Measurements from ENCODE around the gene HLTF. TPM values are rescaled to one million over a fixed set of nuclear protein-coding genes. Genes with fewer than 3 reads are reported as not detected.

HLTF gene
- total RNA-seq, 2 experiments from 2014 or later = 3.3 to 3.6 TPM

GRCh38 chr3:149037684-149038083 is 48.6 kb downstream of the HLTF start:
- Histone ChIP-seq H3K27ac (ENCODE audit: low read depth in 1 of 2, low read length in 2 of 2) (no peak overlapping the region), H3K36me3 (ENCODE audit: insufficient read depth, low read length) (peaks cover 19% of the 10 kb centered on the region), H3K4me1 (ENCODE audit: insufficient read depth, low read length) (no peaks in the 10 kb centered on the region), H3K4me3 (ENCODE audit: low read length) (no peak overlapping the region), H3K27me3 (ENCODE audit: control insufficient read depth in 1 of 2, insufficient read depth in 2 of 2, low read length in 2 of 2) (no peaks in the 10 kb centered on the region), H3K9me3 (ENCODE audit: control insufficient read depth in 1 of 2, insufficient read depth in 1 of 2, low read length in 2 of 2) (no peaks in the 10 kb centered on the region)
- POLR2A ChIA-PET = no interaction called here
- CTCF ChIA-PET = no interaction called here
- no peak for DNase-seq
- no peaks in the 10 kb centered on the region for H3K9me3 Mint-ChIP-seq
- H3K27ac Mint-ChIP-seq = no peak overlapping the region
- TF ChIP-seq CTCF (IDR thresholded peaks at IDR 0.05) = no peak
- H3K27me3 Mint-ChIP-seq = no peaks in the 10 kb centered on the region
- ATAC-seq (ENCODE audit: poor library complexity) = no peak
- H3K4me1 Mint-ChIP-seq (ENCODE audit: low read depth) = peaks cover 6% of the 10 kb centered on the region
- no peak overlapping the region for H3K4me3 Mint-ChIP-seq
- peaks cover 51% of the 10 kb centered on the region for H3K36me3 Mint-ChIP-seq (ENCODE audit: low read depth)
- intact Hi-C loops (cut with DNase I, micrococcal nuclease) = no loop called here

GRCh38 chr3:149031096-149031495 is 55.2 kb downstream of the HLTF start:
- CTCF ChIA-PET = no interaction called here
- Mint-ChIP-seq H3K4me1 (ENCODE audit: low read depth) (no peaks in the 10 kb centered on the region), H3K4me3 (no peak overlapping the region), H3K36me3 (ENCODE audit: low read depth) (peaks cover 67% of the 10 kb centered on the region), H3K27me3 (no peaks in the 10 kb centered on the region), H3K9me3 (no peaks in the 10 kb centered on the region), H3K27ac (no peak overlapping the region)
- POLR2A ChIA-PET = no interaction called here
- no peak for TF ChIP-seq CTCF (IDR thresholded peaks at IDR 0.05)
- no peaks in the 10 kb centered on the region for H3K4me1 ChIP-seq (ENCODE audit: insufficient read depth, low read length)
- H3K9me3 ChIP-seq (ENCODE audit: control insufficient read depth in 1 of 2, insufficient read depth in 1 of 2, low read length in 2 of 2) = no peaks in the 10 kb centered on the region
- ATAC-seq (ENCODE audit: poor library complexity) (no peak), DNase-seq (no peak)
- H3K27me3 ChIP-seq (ENCODE audit: control insufficient read depth in 1 of 2, insufficient read depth in 2 of 2, low read length in 2 of 2) = no peaks in the 10 kb centered on the region
- intact Hi-C loops (cut with DNase I, micrococcal nuclease) = no loop called here
- no peak overlapping the region for H3K27ac ChIP-seq (ENCODE audit: low read depth in 1 of 2, low read length in 2 of 2)
- H3K36me3 ChIP-seq (ENCODE audit: insufficient read depth, low read length) = peaks cover 34% of the 10 kb centered on the region
- H3K4me3 ChIP-seq (ENCODE audit: low read length) = no peak overlapping the region

GRCh38 chr3:149026718-149027117 is 59.6 kb downstream of the HLTF start:
- H3K27ac ChIP-seq (ENCODE audit: low read depth in 1 of 2, low read length in 2 of 2) = no peak overlapping the region
- Mint-ChIP-seq H3K4me1 (ENCODE audit: low read depth) (no peaks in the 10 kb centered on the region), H3K27ac (peak overlapping the region; percentile 26), H3K4me3 (no peak overlapping the region), H3K9me3 (no peaks in the 10 kb centered on the region), H3K27me3 (no peaks in the 10 kb centered on the region), H3K36me3 (ENCODE audit: low read depth) (peaks cover 87% of the 10 kb centered on the region)
- ATAC-seq (ENCODE audit: poor library complexity) (no peak), DNase-seq (no peak)
- H3K36me3 ChIP-seq (ENCODE audit: insufficient read depth, low read length) = peaks cover 60% of the 10 kb centered on the region
- no peaks in the 10 kb centered on the region for H3K9me3 ChIP-seq (ENCODE audit: control insufficient read depth in 1 of 2, insufficient read depth in 1 of 2, low read length in 2 of 2)
- H3K4me3 ChIP-seq (ENCODE audit: low read length) = no peak overlapping the region
- TF ChIP-seq CTCF (IDR thresholded peaks at IDR 0.05) = no peak
- H3K4me1 ChIP-seq (ENCODE audit: insufficient read depth, low read length) = no peaks in the 10 kb centered on the region
- POLR2A ChIA-PET = no interaction called here
- no peaks in the 10 kb centered on the region for H3K27me3 ChIP-seq (ENCODE audit: control insufficient read depth in 1 of 2, insufficient read depth in 2 of 2, low read length in 2 of 2)
- CTCF ChIA-PET = no interaction called here
- intact Hi-C loops (cut with DNase I, micrococcal nuclease) = no loop called here

Data from CD4-positive, alpha-beta T cell (primary cell).